IPS-20b (cell line): ENCODE measurements around the gene NUDCD3.

Source experiments
- H3K27ac ChIP-seq: one replicate; pipeline ENCODE4 v1.5.1; 2013; ENCODE audit warnings: low read length
- H3K27me3 ChIP-seq: 2 replicates; pipeline ENCODE4 v1.6.1; 2013; ENCODE audit warnings: mild to moderate bottlenecking, low read length, inconsistent platforms; ENCODE audit not compliant: insufficient read depth
- H3K36me3 ChIP-seq: 2 replicates; pipeline ENCODE4 v1.6.1; 2013; ENCODE audit warnings: low read depth, mild to moderate bottlenecking, inconsistent platforms, low read length, moderate library complexity; ENCODE audit not compliant: insufficient read depth
- H3K4me1 ChIP-seq: 2 replicates; pipeline ENCODE4 v1.6.1; 2013; ENCODE audit warnings: mild to moderate bottlenecking, control low read depth, inconsistent platforms, low read length, moderate library complexity; ENCODE audit not compliant: insufficient read depth
- H3K4me3 ChIP-seq: 2 replicates; pipeline ENCODE4 v1.5.1; 2013; ENCODE audit warnings: mild to moderate bottlenecking, low read length, inconsistent platforms
- H3K9ac ChIP-seq: 2 replicates; pipeline ENCODE4 v1.6.1; 2013; ENCODE audit warnings: low read depth, mild to moderate bottlenecking, inconsistent platforms, low read length, moderate library complexity
- H3K9me3 ChIP-seq: 2 replicates; pipeline ENCODE4 v1.6.1; 2013; ENCODE audit warnings: mild to moderate bottlenecking, low read depth, low read length, inconsistent platforms; ENCODE audit not compliant: insufficient read depth

The NUDCD3 gene

DNA sequence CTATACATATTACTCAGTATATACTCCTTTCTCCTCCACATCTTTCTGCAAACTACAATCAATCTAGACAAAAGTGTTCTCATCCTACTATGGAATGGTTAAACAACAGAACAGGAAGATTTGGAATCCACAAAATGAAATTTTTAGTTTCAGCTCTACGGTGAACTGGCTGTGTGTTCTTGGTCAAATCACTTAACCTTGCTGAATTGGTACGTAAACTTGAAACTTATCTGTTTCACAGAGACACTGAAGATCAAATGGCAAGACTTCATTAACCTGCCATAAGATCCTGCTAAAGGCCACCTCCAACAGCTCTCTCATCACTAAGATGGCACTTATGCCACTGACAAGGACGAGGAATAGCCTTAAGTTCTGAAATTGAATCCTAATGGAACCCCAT lies 1.5 kb downstream of the NUDCD3 start:
- Histone ChIP-seq H3K9me3 (no peaks in the 10 kb centered on the region), H3K4me3 (peak overlapping the region; percentile 89), H3K27me3 (no peaks in the 10 kb centered on the region), H3K27ac (no peak overlapping the region), H3K9ac (no peak overlapping the region), H3K4me1 (peaks cover 3% of the 10 kb centered on the region; the same call in 1 of the 2 replicates), H3K36me3 (peaks cover 21% of the 10 kb centered on the region)

DNA sequence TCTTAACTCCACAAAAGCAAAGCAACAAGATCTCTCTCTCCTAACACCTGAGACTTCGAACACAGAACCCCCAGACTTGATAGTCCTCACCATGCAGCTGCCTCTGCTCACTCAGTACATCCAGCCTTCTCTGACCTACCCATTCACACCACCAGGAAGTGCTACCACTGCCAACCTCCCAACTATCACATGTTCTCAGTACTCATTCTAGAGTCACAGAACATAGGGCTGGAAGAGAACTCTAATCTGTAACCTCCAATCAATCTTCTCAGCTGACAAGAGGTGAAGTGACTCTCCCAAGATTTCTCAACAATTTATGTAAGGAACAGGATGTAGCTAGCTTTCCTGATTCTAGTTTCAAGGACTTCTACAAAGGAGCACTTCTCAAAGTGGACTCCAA lies 3.8 kb downstream of the NUDCD3 start:
- peaks cover 3% of the 10 kb centered on the region; the same call in 1 of the 2 replicates for H3K4me1 ChIP-seq
- H3K27me3 ChIP-seq, result no peaks in the 10 kb centered on the region
- H3K36me3 ChIP-seq, result peaks cover 43% of the 10 kb centered on the region
- H3K9me3 ChIP-seq, result no peaks in the 10 kb centered on the region
- no peak overlapping the region for H3K27ac ChIP-seq
- no peak overlapping the region for H3K9ac ChIP-seq
- no peak overlapping the region for H3K4me3 ChIP-seq

- H3K27me3 ChIP-seq, result no peaks in the 10 kb centered on the region
- H3K27ac ChIP-seq, result no peak overlapping the region
- H3K36me3 ChIP-seq, result peaks cover 50% of the 10 kb centered on the region
- no peaks in the 10 kb centered on the region for H3K9me3 ChIP-seq
- H3K9ac ChIP-seq, result no peak overlapping the region
- no peak overlapping the region for H3K4me3 ChIP-seq
- peaks cover 3% of the 10 kb centered on the region; the same call in 1 of the 2 replicates for H3K4me1 ChIP-seq
These were observed 4.5 kb downstream of the NUDCD3 start for GRCh38 chr7:44486001-44486400.

- Histone ChIP-seq H3K27me3 (no peaks in the 10 kb centered on the region), H3K9ac (no peak overlapping the region), H3K27ac (no peak overlapping the region), H3K36me3 (peaks cover 63% of the 10 kb centered on the region), H3K4me3 (no peak overlapping the region), H3K4me1 (peaks cover 3% of the 10 kb centered on the region; the same call in 1 of the 2 replicates), H3K9me3 (no peaks in the 10 kb centered on the region)
These were observed 5.8 kb downstream of the NUDCD3 start for GRCh38 chr7:44484482-44485313.

DNA sequence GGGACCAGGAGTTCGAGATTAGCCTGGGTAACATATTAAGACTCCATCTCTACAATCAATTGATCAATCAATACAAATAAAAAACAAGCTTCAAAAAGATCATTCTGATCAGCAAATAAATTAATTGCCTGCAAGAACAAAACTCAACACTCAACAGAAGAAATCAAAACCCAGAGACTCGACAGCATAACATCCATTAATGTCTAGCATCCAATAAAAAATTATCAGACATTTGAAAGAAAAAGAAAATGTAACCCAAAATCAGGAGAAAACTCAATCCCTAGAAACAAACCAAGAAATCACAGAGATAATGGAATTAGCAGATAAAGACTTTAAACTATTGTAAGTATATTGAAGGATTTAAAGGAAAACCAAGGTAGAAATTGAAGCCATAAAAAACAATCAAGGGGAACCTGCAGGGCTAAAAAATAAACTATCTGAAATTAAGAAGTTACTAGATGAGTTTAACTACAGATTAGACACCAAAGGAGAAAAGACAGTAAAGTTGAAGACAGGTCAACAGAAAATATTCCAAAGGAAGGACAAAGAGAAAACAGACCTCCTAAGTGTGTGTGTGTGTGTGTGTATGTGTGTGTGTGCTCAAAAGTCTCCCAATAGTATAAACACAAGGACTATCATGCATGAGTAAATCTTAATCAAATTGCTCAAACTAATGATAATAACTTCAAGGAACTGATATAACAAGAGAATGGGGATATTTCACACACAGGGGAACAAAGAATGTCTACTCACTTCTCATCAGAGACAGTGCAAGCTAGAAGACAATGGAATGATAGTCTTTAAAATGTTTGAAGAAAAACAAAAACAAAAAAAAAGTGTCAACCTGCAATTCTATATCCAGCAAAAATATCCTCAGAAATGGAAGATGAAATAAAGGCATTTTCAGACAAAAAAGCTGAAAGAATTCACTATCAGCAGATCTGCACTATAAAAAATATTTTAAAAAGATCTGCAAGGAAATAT lies 7.7 kb downstream of the NUDCD3 start:
- Histone ChIP-seq H3K9ac (no peak overlapping the region), H3K4me3 (no peak overlapping the region), H3K27me3 (no peaks in the 10 kb centered on the region), H3K4me1 (no peaks in the 10 kb centered on the region), H3K36me3 (peaks cover 77% of the 10 kb centered on the region), H3K9me3 (no peaks in the 10 kb centered on the region), H3K27ac (no peak overlapping the region)

DNA sequence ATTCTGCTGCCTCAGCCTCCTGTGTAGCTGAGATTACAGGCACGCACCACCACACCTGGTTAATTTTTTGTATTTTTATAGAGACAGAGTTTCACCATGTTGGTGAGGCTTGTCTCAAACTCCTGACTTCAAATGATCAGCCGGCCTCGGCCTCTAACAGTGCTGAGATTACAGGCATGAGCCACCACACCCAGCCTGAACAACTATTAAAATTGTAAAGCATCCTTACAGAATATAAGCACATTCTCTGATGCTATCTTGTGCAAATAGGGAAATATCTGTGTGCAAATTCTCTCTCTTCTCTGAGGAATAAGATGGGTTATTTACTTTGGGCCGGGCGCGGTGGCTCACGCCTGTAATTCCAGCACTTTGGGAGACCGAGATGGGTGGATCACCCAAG lies 12.5 kb downstream of the NUDCD3 start:
- Histone ChIP-seq H3K27me3 (no peaks in the 10 kb centered on the region), H3K9ac (no peak overlapping the region), H3K4me1 (no peaks in the 10 kb centered on the region), H3K9me3 (no peaks in the 10 kb centered on the region), H3K4me3 (no peak overlapping the region), H3K36me3 (peaks cover 77% of the 10 kb centered on the region), H3K27ac (no peak overlapping the region)

- Histone ChIP-seq H3K4me3 (no peak overlapping the region), H3K4me1 (no peaks in the 10 kb centered on the region), H3K36me3 (peaks cover 76% of the 10 kb centered on the region), H3K27ac (no peak overlapping the region), H3K9ac (no peak overlapping the region), H3K9me3 (no peaks in the 10 kb centered on the region), H3K27me3 (no peaks in the 10 kb centered on the region)
These were observed 13.2 kb downstream of the NUDCD3 start for GRCh38 chr7:44477063-44477830.

DNA sequence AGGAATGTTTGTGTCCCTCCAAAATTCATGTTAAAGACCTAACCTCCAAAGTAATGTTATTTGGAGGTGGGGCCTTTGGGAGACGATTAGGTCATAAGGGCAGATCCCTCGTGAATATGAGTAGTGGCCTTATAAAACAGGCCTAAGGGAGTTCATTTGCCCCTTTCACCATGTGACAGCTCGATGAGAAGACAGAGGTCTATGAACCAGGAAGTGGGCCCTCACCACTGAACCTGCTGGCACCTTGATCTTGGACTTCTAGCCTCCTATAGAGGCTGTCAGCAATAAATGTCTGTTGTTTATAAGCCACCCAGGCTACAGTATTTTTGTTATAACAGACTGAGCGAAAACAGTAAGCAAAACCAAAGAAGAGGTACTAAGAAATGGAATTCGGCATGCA lies 14.1 kb downstream of the NUDCD3 start:
- Histone ChIP-seq H3K9me3 (no peaks in the 10 kb centered on the region), H3K4me3 (no peak overlapping the region), H3K4me1 (no peaks in the 10 kb centered on the region), H3K27ac (no peak overlapping the region), H3K36me3 (peaks cover 73% of the 10 kb centered on the region), H3K9ac (no peak overlapping the region), H3K27me3 (no peaks in the 10 kb centered on the region)

DNA sequence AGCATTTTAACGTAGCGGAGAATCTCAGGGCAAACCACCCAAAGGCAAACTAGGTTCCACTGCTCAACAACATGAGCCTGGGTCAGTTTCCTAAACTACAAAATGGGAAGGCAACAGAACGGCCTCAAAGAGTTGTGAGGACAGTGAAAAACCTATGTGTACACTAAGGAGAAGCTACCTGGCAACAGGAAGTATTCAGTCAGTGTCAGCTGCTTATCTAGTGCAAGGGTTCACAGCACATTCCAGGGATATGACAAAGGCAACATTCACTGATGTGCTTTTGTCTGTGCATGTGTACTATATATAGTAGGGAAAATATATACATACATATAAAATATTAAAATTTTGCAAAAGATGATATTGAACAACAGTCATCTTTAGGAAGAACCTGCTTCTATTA lies 17.2 kb downstream of the NUDCD3 start:
- no peak overlapping the region for H3K4me3 ChIP-seq
- H3K9ac ChIP-seq, result no peak overlapping the region
- peaks cover 61% of the 10 kb centered on the region for H3K36me3 ChIP-seq
- H3K9me3 ChIP-seq, result no peaks in the 10 kb centered on the region
- no peaks in the 10 kb centered on the region for H3K4me1 ChIP-seq
- H3K27ac ChIP-seq, result no peak overlapping the region
- H3K27me3 ChIP-seq, result no peaks in the 10 kb centered on the region

GRCh38 chr7:44472843-44473242 lies 17.6 kb downstream of the NUDCD3 start:
- no peak overlapping the region for H3K27ac ChIP-seq
- H3K4me3 ChIP-seq, result no peak overlapping the region
- H3K4me1 ChIP-seq, result no peaks in the 10 kb centered on the region
- H3K9me3 ChIP-seq, result no peaks in the 10 kb centered on the region
- peaks cover 66% of the 10 kb centered on the region for H3K36me3 ChIP-seq
- H3K27me3 ChIP-seq, result no peaks in the 10 kb centered on the region
- no peak overlapping the region for H3K9ac ChIP-seq

DNA sequence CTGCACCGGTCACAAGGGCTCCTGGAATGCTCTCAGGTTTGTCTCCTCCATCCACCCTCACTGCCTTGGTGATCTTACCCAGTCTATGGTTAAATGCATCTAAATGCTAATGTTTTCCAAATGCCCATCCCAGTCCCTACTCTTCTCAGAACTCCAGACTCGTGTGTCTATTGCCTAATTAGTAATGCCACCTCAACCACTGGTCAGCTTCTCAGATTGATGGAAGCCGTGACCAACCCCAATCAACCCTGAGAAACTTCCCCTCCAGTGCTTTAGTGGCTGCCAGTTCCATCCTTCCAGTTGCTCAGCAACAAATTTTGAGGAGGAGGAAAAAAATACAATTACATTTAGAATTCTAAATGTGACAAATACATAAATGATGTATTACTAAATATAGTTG lies 18.6 kb downstream of the NUDCD3 start:
- Histone ChIP-seq H3K9me3 (no peaks in the 10 kb centered on the region), H3K36me3 (peaks cover 69% of the 10 kb centered on the region), H3K27me3 (no peaks in the 10 kb centered on the region), H3K9ac (no peak overlapping the region), H3K27ac (no peak overlapping the region), H3K4me1 (no peaks in the 10 kb centered on the region), H3K4me3 (no peak overlapping the region)
